GM23248 (cell line): Measurements from ENCODE around the gene DNAJC12. TPM values are rescaled to one million over a fixed set of nuclear protein-coding genes. Genes with fewer than 3 reads are reported as not detected.
A peak's percentile ranks its signal among the peaks of the same experiment; 100 is the strongest.

Experiments
- DNase-seq: peaks from one replicate; pipeline ENCODE4 v3.0.0-alpha.2; 2015
- H2AFZ ChIP-seq: fragments of 200-600 bp; sonication (generic); 2 replicates; pipeline ENCODE4 v1.6.1; 2016; ENCODE audit warnings: antibody characterized with exemption
- H3F3A ChIP-seq: fragments of 200-600 bp; sonication (generic); 2 replicates; pipeline ENCODE4 v1.6.1; 2016; ENCODE audit warnings: mild to moderate bottlenecking, antibody characterized with exemption, mixed run types; ENCODE audit not compliant: insufficient read depth
- H3K27ac ChIP-seq: fragments of 200-600 bp; sonication (generic); 2 replicates; pipeline ENCODE4 v1.5.1; 2016; ENCODE audit warnings: mild to moderate bottlenecking
- H3K27me3 ChIP-seq: fragments of 200-600 bp; sonication (generic); replicated peaks from 2 replicates; pipeline ENCODE4 v1.6.1; 2016; ENCODE audit warnings: mild to moderate bottlenecking; ENCODE audit not compliant: insufficient read depth
- H3K36me3 ChIP-seq: fragments of 200-600 bp; sonication (generic); 2 replicates; pipeline ENCODE4 v1.6.1; 2016; ENCODE audit warnings: low read depth, mild to moderate bottlenecking
- H3K4me1 ChIP-seq: fragments of 200-600 bp; sonication (generic); 2 replicates; pipeline ENCODE4 v1.6.1; 2016; ENCODE audit warnings: mild to moderate bottlenecking; ENCODE audit not compliant: insufficient read depth
- H3K4me2 ChIP-seq: fragments of 200-600 bp; sonication (generic); one replicate; pipeline ENCODE4 v1.6.1; 2016; ENCODE audit warnings: mild to moderate bottlenecking; ENCODE audit not compliant: unreplicated experiment
- H3K4me3 ChIP-seq: fragments of 200-600 bp; sonication (generic); 2 replicates; pipeline ENCODE4 v1.5.1; 2016; ENCODE audit warnings: mild to moderate bottlenecking
- H3K79me2 ChIP-seq: fragments of 200-600 bp; sonication (generic); 2 replicates; pipeline ENCODE4 v1.6.1; 2016; ENCODE audit warnings: mild to moderate bottlenecking; ENCODE audit not compliant: insufficient read depth
- H3K9ac ChIP-seq: fragments of 200-600 bp; sonication (generic); 2 replicates; pipeline ENCODE4 v1.6.1; 2016; ENCODE audit warnings: mild to moderate bottlenecking
- H3K9me2 ChIP-seq: fragments of 200-600 bp; sonication (generic); 2 replicates; pipeline ENCODE4 v1.6.1; 2016; ENCODE audit warnings: mixed run types, mild to moderate bottlenecking, moderate library complexity; ENCODE audit not compliant: insufficient read depth
- H3K9me3 ChIP-seq: fragments of 200-600 bp; sonication (generic); one replicate; pipeline ENCODE4 v1.6.1; 2017; ENCODE audit warnings: low read depth
- H4K20me1 ChIP-seq: fragments of 200-600 bp; sonication (generic); 2 replicates; pipeline ENCODE4 v1.6.0; 2016; ENCODE audit not compliant: insufficient read depth
- EZH2 ChIP-seq: fragments of 200-600 bp; sonication (generic); IDR thresholded peaks from 2 replicates; pipeline ENCODE4 v1.6.1; 2018; ENCODE audit warnings: antibody characterized with exemption, mild to moderate bottlenecking; ENCODE audit not compliant: insufficient read depth, poor library complexity, severe bottlenecking
- EZH2phosphoT487 ChIP-seq: fragments of 200-600 bp; sonication (generic); IDR thresholded peaks from 2 replicates; pipeline ENCODE4 v1.6.1; 2018; ENCODE audit warnings: antibody characterized with exemption, moderate library complexity, mild to moderate bottlenecking, low read depth; ENCODE audit not compliant: insufficient read depth
- WGBS, 2 experiments: methylation state at CpG; one replicate each; pipeline ENCODE4 v1.1.6; 2015 to 2017; ENCODE audit warnings: low lambda C conversion rate in 2 of 2, low coverage in 1 of 2; ENCODE audit errors: missing lambda C conversion rate in 2 of 2; 5-methylcytosine and 5-hydroxymethylcytosine counted together
- in situ Hi-C: fragments of 300-500 bp; cut with MboI; formaldehyde crosslinking; loops from 2 replicates; pipeline ENCODE4 v1.15.0; 2020
- polyA plus RNA-seq: library from polyadenylated mRNA; unstranded; fragments of >200 nt; fragmentation: Nextera tagmentation; extraction: Ambion mirVana; gene quantifications from 2 replicates; pipeline ENCODE4 v1.2.1, GENCODE V29; 2016
- total RNA-seq: library from RNA; depleted of rRNA; stranded (reverse); fragments of >200 nt; shearing (Covaris generic); gene quantifications from 2 replicates; pipeline ENCODE4 v1.2.3, GENCODE V29; 2014

DNAJC12 gene
- total and polyA plus RNA-seq, 2 experiments from 2014 or later: 0.76 to 1.2 TPM

DNA sequence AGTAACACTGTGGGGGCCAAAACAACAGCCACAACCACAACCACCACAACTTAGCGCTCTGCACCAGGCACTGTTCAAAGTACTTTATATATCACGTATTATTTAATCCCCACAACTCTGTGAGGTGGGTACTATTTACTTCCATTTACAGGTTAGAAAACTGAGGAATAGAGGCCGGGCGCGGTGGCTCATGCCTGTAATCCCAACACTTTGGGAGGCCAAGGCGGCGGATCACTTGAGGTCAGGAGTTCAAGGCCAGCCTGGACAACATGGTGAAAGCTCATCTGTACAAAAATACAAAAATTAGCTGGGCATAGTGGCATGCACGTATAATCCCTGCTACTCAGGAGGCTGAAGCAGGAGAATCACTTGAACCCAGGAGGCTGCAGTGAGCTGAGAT, 3.6 kb downstream of the DNAJC12 start:
- Histone ChIP-seq H3K4me1 (no peaks in the 10 kb centered on the region; the same call in 1 of the 2 replicates), H4K20me1 (no peaks in the 10 kb centered on the region), H3K9me2 (no peaks in the 10 kb centered on the region), H3K9me3 (no peaks in the 10 kb centered on the region), H3F3A (no peaks in the 10 kb centered on the region), H2AFZ (no peak overlapping the region), H3K4me2 (no peak overlapping the region), H3K9ac (no peak overlapping the region), H3K27ac (no peak overlapping the region), H3K27me3 (no peaks in the 10 kb centered on the region), H3K79me2 (no peaks in the 10 kb centered on the region), H3K4me3 (no peak overlapping the region), H3K36me3 (no peaks in the 10 kb centered on the region)
- in situ Hi-C loops: no loop called here
- 87 to 92% methylated on average over 8 of the region's 8 CpGs for WGBS, 2 experiments
- no peak for TF ChIP-seq EZH2
- TF ChIP-seq EZH2phosphoT487: no peak
- no peak for DNase-seq

DNA sequence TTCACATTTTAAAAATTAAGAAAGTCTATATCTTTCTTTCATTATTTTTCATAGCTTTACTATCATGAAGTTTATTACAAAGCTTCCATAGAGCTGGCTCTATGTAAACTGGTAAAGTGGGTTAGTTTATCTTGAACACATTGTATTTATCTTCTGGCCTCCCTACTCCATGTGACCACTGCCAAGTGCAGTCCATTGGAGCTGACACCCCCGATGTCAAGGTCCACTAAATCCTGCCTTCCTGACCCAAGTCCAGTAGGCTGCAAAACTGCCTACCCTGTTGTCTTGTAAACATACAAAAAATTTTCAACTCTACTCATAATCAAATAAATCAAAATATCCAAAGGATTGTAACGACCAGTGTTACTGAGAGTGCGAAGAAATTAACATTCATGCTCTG, 10.2 kb downstream of the DNAJC12 start:
- Histone ChIP-seq H3K36me3 (no peaks in the 10 kb centered on the region), H3K9ac (no peak overlapping the region), H3K79me2 (no peaks in the 10 kb centered on the region), H3K27ac (no peak overlapping the region), H3K27me3 (no peaks in the 10 kb centered on the region), H2AFZ (no peak overlapping the region), H3K9me2 (no peaks in the 10 kb centered on the region), H3K4me3 (no peak overlapping the region), H3F3A (no peaks in the 10 kb centered on the region; the same call in 1 of the 2 replicates), H3K4me2 (no peak overlapping the region), H4K20me1 (no peaks in the 10 kb centered on the region), H3K9me3 (no peaks in the 10 kb centered on the region), H3K4me1 (no peaks in the 10 kb centered on the region; the same call in 1 of the 2 replicates)
- DNase-seq: no peak
- TF ChIP-seq EZH2phosphoT487 (no peak), EZH2 (no peak)
- WGBS, 2 experiments: 82 to 85% methylated on average over 3 of the region's 3 CpGs
- in situ Hi-C loops: no loop called here

GRCh38 chr10:67819768-67820204, 18.2 kb downstream of the DNAJC12 start:
- H3K4me3 ChIP-seq: no peak overlapping the region
- in situ Hi-C loops: no loop called here

GRCh38 chr10:67818323-67818722, 19.7 kb downstream of the DNAJC12 start:
- no peak overlapping the region for H3K9ac ChIP-seq
- no peak overlapping the region for H3K4me2 ChIP-seq
- H4K20me1 ChIP-seq: no peaks in the 10 kb centered on the region
- H3K27ac ChIP-seq: no peak overlapping the region
- TF ChIP-seq EZH2: no peak
- TF ChIP-seq EZH2phosphoT487: no peak
- H3K79me2 ChIP-seq: no peaks in the 10 kb centered on the region
- in situ Hi-C loops: no loop called here
- H3K27me3 ChIP-seq: 0 out of 2 replicates have a peak, but pooled peaks cover 5% of the 10 kb centered on the region
- H3K36me3 ChIP-seq: no peaks in the 10 kb centered on the region
- WGBS, 2 experiments: 76 to 84% methylated on average over 3 of the region's 3 CpGs
- no peaks in the 10 kb centered on the region; the same call in none of the 2 replicates for H3K4me1 ChIP-seq
- H3K4me3 ChIP-seq: no peak overlapping the region
- H3K9me3 ChIP-seq: no peaks in the 10 kb centered on the region
- no peaks in the 10 kb centered on the region for H3K9me2 ChIP-seq
- H3F3A ChIP-seq: no peaks in the 10 kb centered on the region; the same call in 1 of the 2 replicates
- DNase-seq: peak; percentile 53
- H2AFZ ChIP-seq: no peak overlapping the region

More at GRCh38 chr10:67819768-67820204, 18.2 kb downstream of the DNAJC12 start:
- H3K4me2 ChIP-seq: no peak overlapping the region
- 50 to 58% methylated on average over 3 of the region's 3 CpGs for WGBS, 2 experiments
- no peaks in the 10 kb centered on the region for H3K9me2 ChIP-seq
- H3K4me1 ChIP-seq: no peaks in the 10 kb centered on the region; the same call in none of the 2 replicates
- H3K36me3 ChIP-seq: no peaks in the 10 kb centered on the region
- no peaks in the 10 kb centered on the region for H3K27me3 ChIP-seq
- H3K9me3 ChIP-seq: no peaks in the 10 kb centered on the region
- TF ChIP-seq EZH2: no peak
- TF ChIP-seq EZH2phosphoT487: no peak
- H3F3A ChIP-seq: no peaks in the 10 kb centered on the region; the same call in 1 of the 2 replicates
- H2AFZ ChIP-seq: no peak overlapping the region
- no peak overlapping the region for H3K27ac ChIP-seq
- no peaks in the 10 kb centered on the region for H4K20me1 ChIP-seq
- no peak overlapping the region for H3K9ac ChIP-seq
- H3K79me2 ChIP-seq: no peaks in the 10 kb centered on the region
- peak; percentile 65 for DNase-seq
